ENCODE data around the gene ID2. TPM values are rescaled to one million over a fixed set of nuclear protein-coding genes. Genes with fewer than 3 reads are reported as not detected.

ID2 gene
- total RNA-seq, 1 experiment from 2014 or later: 2.1 TPM

DNA sequence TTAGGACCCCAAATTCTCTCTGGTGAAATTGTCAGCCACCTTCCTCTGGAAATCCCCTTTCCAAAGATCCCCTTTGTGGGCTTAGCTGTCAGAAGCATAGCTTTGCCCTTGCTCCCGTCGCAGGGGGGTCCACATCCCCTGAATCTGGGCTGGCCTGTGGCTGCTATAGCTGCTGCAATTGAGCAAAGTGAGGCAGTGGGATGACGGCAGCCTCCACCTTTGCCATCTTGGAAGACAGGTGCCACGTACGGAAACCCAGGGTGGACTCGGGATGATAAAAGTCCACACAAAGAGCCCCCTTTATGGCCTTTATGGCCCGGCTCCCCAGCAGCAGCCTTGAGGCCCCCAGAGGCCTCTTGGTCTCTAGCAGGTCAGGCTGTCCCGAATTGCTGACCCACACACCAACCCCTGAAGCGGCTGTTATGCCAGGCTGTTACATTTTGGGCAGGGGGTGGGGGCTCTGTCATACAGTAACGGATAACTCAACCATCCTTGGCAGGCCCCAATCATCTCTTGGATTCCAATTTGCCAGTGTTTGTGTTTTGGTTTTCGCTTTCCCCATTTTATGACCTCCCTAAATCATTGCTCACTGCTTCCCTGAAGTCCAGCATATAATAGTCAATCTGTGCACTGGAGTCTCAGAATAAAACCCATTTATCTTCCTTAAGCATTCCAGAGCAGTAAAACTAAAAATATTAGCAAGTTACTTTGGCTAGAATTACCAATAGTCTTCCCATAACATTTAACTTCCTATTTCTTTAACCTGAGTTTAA is 33.2 kb upstream of the ID2 start:
- ATAC-seq: no peak
- no peak overlapping the region for H3K4me3 ChIP-seq (ENCODE audit: low read depth in 2 of 2, low read length in 2 of 2)
- DNase-seq (ENCODE audit: low read depth, low spot score): no peak
- CTCF ChIA-PET: no interaction called here
- POLR2A ChIA-PET: no interaction called here
- TF ChIP-seq, protein P1, sequence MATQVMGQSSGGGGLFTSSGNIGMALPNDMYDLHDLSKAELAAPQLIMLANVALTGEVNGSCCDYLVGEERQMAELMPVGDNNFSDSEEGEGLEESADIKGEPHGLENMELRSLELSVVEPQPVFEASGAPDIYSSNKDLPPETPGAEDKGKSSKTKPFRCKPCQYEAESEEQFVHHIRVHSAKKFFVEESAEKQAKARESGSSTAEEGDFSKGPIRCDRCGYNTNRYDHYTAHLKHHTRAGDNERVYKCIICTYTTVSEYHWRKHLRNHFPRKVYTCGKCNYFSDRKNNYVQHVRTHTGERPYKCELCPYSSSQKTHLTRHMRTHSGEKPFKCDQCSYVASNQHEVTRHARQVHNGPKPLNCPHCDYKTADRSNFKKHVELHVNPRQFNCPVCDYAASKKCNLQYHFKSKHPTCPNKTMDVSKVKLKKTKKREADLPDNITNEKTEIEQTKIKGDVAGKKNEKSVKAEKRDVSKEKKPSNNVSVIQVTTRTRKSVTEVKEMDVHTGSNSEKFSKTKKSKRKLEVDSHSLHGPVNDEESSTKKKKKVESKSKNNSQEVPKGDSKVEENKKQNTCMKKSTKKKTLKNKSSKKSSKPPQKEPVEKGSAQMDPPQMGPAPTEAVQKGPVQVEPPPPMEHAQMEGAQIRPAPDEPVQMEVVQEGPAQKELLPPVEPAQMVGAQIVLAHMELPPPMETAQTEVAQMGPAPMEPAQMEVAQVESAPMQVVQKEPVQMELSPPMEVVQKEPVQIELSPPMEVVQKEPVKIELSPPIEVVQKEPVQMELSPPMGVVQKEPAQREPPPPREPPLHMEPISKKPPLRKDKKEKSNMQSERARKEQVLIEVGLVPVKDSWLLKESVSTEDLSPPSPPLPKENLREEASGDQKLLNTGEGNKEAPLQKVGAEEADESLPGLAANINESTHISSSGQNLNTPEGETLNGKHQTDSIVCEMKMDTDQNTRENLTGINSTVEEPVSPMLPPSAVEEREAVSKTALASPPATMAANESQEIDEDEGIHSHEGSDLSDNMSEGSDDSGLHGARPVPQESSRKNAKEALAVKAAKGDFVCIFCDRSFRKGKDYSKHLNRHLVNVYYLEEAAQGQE (IDR thresholded peaks at IDR 0.05; ENCODE audit: insufficient read depth in 1 of 2, low read depth in 2 of 2, low read length in 1 of 2): no peak
- TF ChIP-seq TCF7L2 (IDR thresholded peaks at IDR 0.05; ENCODE audit: low read depth, low read length): no peak
- TF ChIP-seq, protein P2, sequence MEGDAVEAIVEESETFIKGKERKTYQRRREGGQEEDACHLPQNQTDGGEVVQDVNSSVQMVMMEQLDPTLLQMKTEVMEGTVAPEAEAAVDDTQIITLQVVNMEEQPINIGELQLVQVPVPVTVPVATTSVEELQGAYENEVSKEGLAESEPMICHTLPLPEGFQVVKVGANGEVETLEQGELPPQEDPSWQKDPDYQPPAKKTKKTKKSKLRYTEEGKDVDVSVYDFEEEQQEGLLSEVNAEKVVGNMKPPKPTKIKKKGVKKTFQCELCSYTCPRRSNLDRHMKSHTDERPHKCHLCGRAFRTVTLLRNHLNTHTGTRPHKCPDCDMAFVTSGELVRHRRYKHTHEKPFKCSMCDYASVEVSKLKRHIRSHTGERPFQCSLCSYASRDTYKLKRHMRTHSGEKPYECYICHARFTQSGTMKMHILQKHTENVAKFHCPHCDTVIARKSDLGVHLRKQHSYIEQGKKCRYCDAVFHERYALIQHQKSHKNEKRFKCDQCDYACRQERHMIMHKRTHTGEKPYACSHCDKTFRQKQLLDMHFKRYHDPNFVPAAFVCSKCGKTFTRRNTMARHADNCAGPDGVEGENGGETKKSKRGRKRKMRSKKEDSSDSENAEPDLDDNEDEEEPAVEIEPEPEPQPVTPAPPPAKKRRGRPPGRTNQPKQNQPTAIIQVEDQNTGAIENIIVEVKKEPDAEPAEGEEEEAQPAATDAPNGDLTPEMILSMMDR (IDR thresholded peaks at IDR 0.05): no peak
- no peak for TF ChIP-seq POLR2AphosphoS5 (IDR thresholded peaks at IDR 0.05; ENCODE audit: low read depth, low read length)
- TF ChIP-seq SIN3A (IDR thresholded peaks at IDR 0.05; ENCODE audit: borderline replicate concordance, insufficient read depth, low read depth, low read length): no peak
- H3K4me1 ChIP-seq (ENCODE audit: control insufficient read depth, insufficient read depth, low read length): no peaks in the 10 kb centered on the region
- in situ Hi-C loops (cut with HindIII; ENCODE audit: low pct_unique_long_range_greater_than_20kb, low sequenced_read_pairs) (no loop called here), intact Hi-C loops (cut with micrococcal nuclease; ENCODE audit: unreplicated experiment) (no loop called here)
- BruUV-seq (replicated peaks): no TSS peak
- H3K27ac ChIP-seq (ENCODE audit: low read length): no peak overlapping the region
- H3K27me3 ChIP-seq (ENCODE audit: control insufficient read depth, insufficient read depth, low read length): no peaks in the 10 kb centered on the region
- no peaks in the 10 kb centered on the region for H3K9me3 ChIP-seq (ENCODE audit: control insufficient read depth, insufficient read depth, low read depth, low read length)
- no peaks in the 10 kb centered on the region for H3K36me3 ChIP-seq (ENCODE audit: control insufficient read depth, insufficient read depth, low read length)

DNA sequence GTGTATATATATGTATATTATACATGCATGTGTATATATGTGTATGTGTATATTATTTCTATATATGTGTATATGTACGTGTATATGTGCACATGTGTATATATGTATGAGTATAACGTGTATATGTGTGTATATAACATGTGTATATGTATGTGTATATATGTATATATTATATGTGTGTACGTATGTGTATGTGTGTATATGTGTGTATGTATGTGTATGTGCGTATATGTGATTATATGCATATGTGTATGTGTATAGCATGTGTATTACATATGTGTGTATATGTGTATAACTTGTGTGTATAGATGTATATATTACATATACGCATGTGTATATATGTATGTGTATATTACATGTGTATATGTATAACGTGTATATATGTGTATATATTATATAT is 32.1 kb upstream of the ID2 start:
- CTCF ChIA-PET: no interaction called here
- POLR2A ChIA-PET: no interaction called here
- BruUV-seq (replicated peaks): no TSS peak
- H3K27ac ChIP-seq (ENCODE audit: low read length): no peak overlapping the region
- no peak overlapping the region for H3K4me3 ChIP-seq (ENCODE audit: low read depth in 2 of 2, low read length in 2 of 2)
- no peaks in the 10 kb centered on the region for H3K27me3 ChIP-seq (ENCODE audit: control insufficient read depth, insufficient read depth, low read length)
- TF ChIP-seq, protein P2 (IDR thresholded peaks at IDR 0.05): no peak
- TF ChIP-seq, protein P1 (IDR thresholded peaks at IDR 0.05; ENCODE audit: insufficient read depth in 1 of 2, low read depth in 2 of 2, low read length in 1 of 2): no peak
- no peak for ATAC-seq
- in situ Hi-C loops (cut with HindIII; ENCODE audit: low pct_unique_long_range_greater_than_20kb, low sequenced_read_pairs) (no loop called here), intact Hi-C loops (cut with micrococcal nuclease; ENCODE audit: unreplicated experiment) (no loop called here)
- no peaks in the 10 kb centered on the region for H3K9me3 ChIP-seq (ENCODE audit: control insufficient read depth, insufficient read depth, low read depth, low read length)
- no peak for DNase-seq (ENCODE audit: low read depth, low spot score)
- H3K36me3 ChIP-seq (ENCODE audit: control insufficient read depth, insufficient read depth, low read length): no peaks in the 10 kb centered on the region
- H3K4me1 ChIP-seq (ENCODE audit: control insufficient read depth, insufficient read depth, low read length): no peaks in the 10 kb centered on the region
